K562 (cell line): ENCODE data around the gene IRF8. TPM values are rescaled to one million over a fixed set of nuclear protein-coding genes. Genes with fewer than 3 reads are reported as not detected.

Experiments
- ETS2 ChIP-seq: IDR thresholded peaks from 2 replicates; pipeline ENCODE4 v1.6.1; 2016; ENCODE audit warnings: borderline replicate concordance, missing genetic modification characterization, mild to moderate bottlenecking, moderate library complexity, missing compliant biosample characterization; ENCODE audit not compliant: poor library complexity, severe bottlenecking
- FOS ChIP-seq: IDR thresholded peaks from 3 replicates; pipeline ENCODE4 v1.6.1; 2011; ENCODE audit not compliant: insufficient read length; ENCODE audit errors: extremely low read depth
- HOXB6 ChIP-seq: fragments of 250-450 bp; sonication (Bioruptor Pico); IDR thresholded peaks from 2 replicates; pipeline ENCODE4 v1.5.1; 2022; ENCODE audit warnings: mild to moderate bottlenecking, borderline replicate concordance
- MCM2 ChIP-seq: fragments of 450-650 bp; IDR thresholded peaks from 2 replicates; pipeline ENCODE4 v1.6.1; 2017; ENCODE audit warnings: low read depth, mild to moderate bottlenecking
- THRAP3 ChIP-seq: fragments of 450-650 bp; IDR thresholded peaks from 2 replicates; pipeline ENCODE4 v1.6.1; 2016; ENCODE audit warnings: mild to moderate bottlenecking, inconsistent platforms, borderline replicate concordance
- ZNF586 ChIP-seq: fragments of 450-650 bp; formaldehyde crosslinking; conservative IDR thresholded peaks from 2 replicates; pipeline ENCODE4 v1.4.0; 2020; ENCODE audit warnings: mild to moderate bottlenecking, moderate library complexity
- polyA plus RNA-seq, 8 experiments: library from polyadenylated mRNA; depleted of rRNA in 4 of 8; stranded (reverse) in 5 of 8; unstranded in 3 of 8; fragments of >200 nt; fragmentation: Nextera tagmentation in 2 of 8; fragmentation: Illumina TruSeq in 1 of 8; extraction: Ambion mirVana in 2 of 8; extraction: Trizol in 1 of 8; gene quantifications; 2 replicates each; pipeline versions ENCODE4 v1.2.1 to v1.2.3, GENCODE V29; 2011 to 2014; ENCODE audit warnings: inconsistent platforms in 1 of 8, missing spikeins in 1 of 8
- total RNA-seq, 7 experiments: library from RNA; depleted of rRNA in 6 of 7; stranded (reverse); fragments of >200 nt in 6 of 7; fragmentation: Illumina TruSeq in 2 of 7; extraction: Trizol in 2 of 7; gene quantifications; 2 replicates each; pipeline versions ENCODE4 v1.2.1 to v1.2.3, GENCODE V29; 2011 to 2021; ENCODE audit warnings: low replicate concordance in 1 of 7
- TF ChIP-seq, protein P1 (sequence below): sonication (generic); formaldehyde crosslinking; IDR thresholded peaks from 2 replicates; pipeline ENCODE4 v1.4.0; 2020; ENCODE audit warnings: mild to moderate bottlenecking, missing genetic modification reagents
- TF ChIP-seq, protein P2 (sequence below), 2 experiments: IDR thresholded peaks in 1 of 2; conservative IDR thresholded peaks in 1 of 2; 2 replicates each; pipeline ENCODE4 v1.6.1; 2016; ENCODE audit warnings: low read depth in 2 of 2, mild to moderate bottlenecking in 1 of 2, missing compliant biosample characterization in 1 of 2, missing genetic modification characterization in 1 of 2, moderate library complexity in 1 of 2

IRF8 gene
- total and polyA plus RNA-seq, 9 of the 15 experiments (the other 6 are each of a cell fraction or from before 2014, with no cell fraction given): 0.01 to 0.98 TPM; not detected in 7

GRCh38 chr16:85871756-85872155, 27.2 kb upstream of the IRF8 start (continued):
- TF ChIP-seq ETS2 (tag) (no peak), FOS (no peak), HOXB6 (CRISPR knock-in tag) (no peak), MCM2 (no peak), ZNF586 (no peak), THRAP3 (no peak)
- TF ChIP-seq, protein P1, sequence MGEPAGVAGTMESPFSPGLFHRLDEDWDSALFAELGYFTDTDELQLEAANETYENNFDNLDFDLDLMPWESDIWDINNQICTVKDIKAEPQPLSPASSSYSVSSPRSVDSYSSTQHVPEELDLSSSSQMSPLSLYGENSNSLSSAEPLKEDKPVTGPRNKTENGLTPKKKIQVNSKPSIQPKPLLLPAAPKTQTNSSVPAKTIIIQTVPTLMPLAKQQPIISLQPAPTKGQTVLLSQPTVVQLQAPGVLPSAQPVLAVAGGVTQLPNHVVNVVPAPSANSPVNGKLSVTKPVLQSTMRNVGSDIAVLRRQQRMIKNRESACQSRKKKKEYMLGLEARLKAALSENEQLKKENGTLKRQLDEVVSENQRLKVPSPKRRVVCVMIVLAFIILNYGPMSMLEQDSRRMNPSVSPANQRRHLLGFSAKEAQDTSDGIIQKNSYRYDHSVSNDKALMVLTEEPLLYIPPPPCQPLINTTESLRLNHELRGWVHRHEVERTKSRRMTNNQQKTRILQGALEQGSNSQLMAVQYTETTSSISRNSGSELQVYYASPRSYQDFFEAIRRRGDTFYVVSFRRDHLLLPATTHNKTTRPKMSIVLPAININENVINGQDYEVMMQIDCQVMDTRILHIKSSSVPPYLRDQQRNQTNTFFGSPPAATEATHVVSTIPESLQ (CRISPR knock-in tag): no peak
- TF ChIP-seq, protein P2, sequence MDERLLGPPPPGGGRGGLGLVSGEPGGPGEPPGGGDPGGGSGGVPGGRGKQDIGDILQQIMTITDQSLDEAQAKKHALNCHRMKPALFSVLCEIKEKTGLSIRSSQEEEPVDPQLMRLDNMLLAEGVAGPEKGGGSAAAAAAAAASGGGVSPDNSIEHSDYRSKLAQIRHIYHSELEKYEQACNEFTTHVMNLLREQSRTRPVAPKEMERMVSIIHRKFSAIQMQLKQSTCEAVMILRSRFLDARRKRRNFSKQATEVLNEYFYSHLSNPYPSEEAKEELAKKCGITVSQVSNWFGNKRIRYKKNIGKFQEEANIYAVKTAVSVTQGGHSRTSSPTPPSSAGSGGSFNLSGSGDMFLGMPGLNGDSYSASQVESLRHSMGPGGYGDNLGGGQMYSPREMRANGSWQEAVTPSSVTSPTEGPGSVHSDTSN (CRISPR knock-in tag; IDR thresholded peaks at IDR 0.05; ENCODE audit: low read depth): no peak
- TF ChIP-seq, protein P2 (tag; conservative IDR thresholded peaks at IDR 0.05; ENCODE audit: low read depth): no peak
